Inflammatory macrophage (primary cell): ENCODE measurements around the gene TOX2.

Experiments
- DNase-seq, 2 donors: peaks; one replicate each; pipeline ENCODE4 v3.0.0-alpha.2; 2020 to 2022

Gene TOX2

GRCh38 chr20:43960231-43960630, 45.6 kb downstream of the TOX2 start:
- DNase-seq: no peak

- no peak for DNase-seq
Observed at GRCh38 chr20:43961116-43961515, 46.5 kb downstream of the TOX2 start.

GRCh38 chr20:43961541-43962471, 47.2 kb downstream of the TOX2 start:
- DNase-seq: no peak

- no peak for DNase-seq
Observed at GRCh38 chr20:43962530-43962929, 47.9 kb downstream of the TOX2 start.

GRCh38 chr20:43963233-43963632, 48.6 kb downstream of the TOX2 start:
- no peak for DNase-seq

GRCh38 chr20:43963872-43964791, 49.5 kb downstream of the TOX2 start:
- peak; percentile 55 to 61 for DNase-seq

- no peak for DNase-seq
Observed at GRCh38 chr20:43968341-43969000, 53.8 kb downstream of the TOX2 start.

- DNase-seq: no peak
Observed at GRCh38 chr20:43969028-43969447, 54.4 kb downstream of the TOX2 start.

GRCh38 chr20:43969501-43970182, 55.0 kb downstream of the TOX2 start:
- DNase-seq: no peak

- no peak for DNase-seq
Observed at GRCh38 chr20:43971267-43971666, 56.6 kb downstream of the TOX2 start.

- no peak for DNase-seq
Observed at GRCh38 chr20:43972051-43972450, 57.4 kb downstream of the TOX2 start.

GRCh38 chr20:43972692-43973091, 58.0 kb downstream of the TOX2 start:
- DNase-seq: no peak

- no peak for DNase-seq
Observed at GRCh38 chr20:43973231-43973630, 58.6 kb downstream of the TOX2 start.

- DNase-seq: no peak
Observed at GRCh38 chr20:43973671-43974450, 59.2 kb downstream of the TOX2 start.

GRCh38 chr20:43974695-43975094, 60.0 kb downstream of the TOX2 start:
- DNase-seq: no peak

GRCh38 chr20:43975096-43975768, 60.6 kb downstream of the TOX2 start:
- no peak for DNase-seq

- DNase-seq: peak; percentile 33 to 45
Observed at GRCh38 chr20:43976547-43976946, 61.9 kb downstream of the TOX2 start.

GRCh38 chr20:43977252-43977651, 62.6 kb downstream of the TOX2 start:
- DNase-seq: no peak

- no peak for DNase-seq
Observed at GRCh38 chr20:43977962-43978361, 63.3 kb downstream of the TOX2 start.

GRCh38 chr20:43979576-43980105, 65.0 kb downstream of the TOX2 start:
- peak; percentile 19 to 51 for DNase-seq
